SK-N-SH (cell line): ENCODE results near the gene FRS2. TPM values are rescaled to one million over a fixed set of nuclear protein-coding genes. Genes with fewer than 3 reads are reported as not detected.

ENCODE experiments used
- CTCF ChIA-PET: fragments of 300-600, 350-600 bp; formaldehyde crosslinking; extraction: SDS; loops from one replicate; lab custom pipeline; 2021; lab: Yijun Ruan, JAX
- POLR2A ChIA-PET: fragments of 350-600 bp; sonication (Branson Sonifier 250); formaldehyde crosslinking; extraction: SDS; loops from one replicate; lab custom pipeline; 2020; ENCODE audit warnings: antibody characterized with exemption, inconsistent platforms; lab: Yijun Ruan, JAX
- DNase-seq: peaks from one replicate; pipeline ENCODE4 v3.0.0; 2012
- H2AFZ ChIP-seq: fragments of 200-600 bp; sonication (generic); 2 replicates; pipeline ENCODE4 v1.8.1; 2016; ENCODE audit warnings: antibody characterized with exemption, mild to moderate bottlenecking, low read depth
- H3F3A ChIP-seq: fragments of 200-600 bp; sonication (generic); replicated peaks from 2 replicates; pipeline ENCODE3; 2016; ENCODE audit warnings: antibody characterized with exemption, mild to moderate bottlenecking; ENCODE audit not compliant: insufficient read depth
- H3K27ac ChIP-seq, 2 experiments: fragments of 200-500 bp in 1 of 2; fragments of 200-600 bp in 1 of 2; sonication (Bioruptor generic) in 1 of 2; sonication (generic), shearing (Covaris generic) in 1 of 2; 2 replicates each; pipeline versions ENCODE4 v1.5.1 to v1.6.1; 2014 to 2016; ENCODE audit warnings: low read depth in 2 of 2, inconsistent platforms in 1 of 2, low read length in 1 of 2, mild to moderate bottlenecking in 1 of 2, mixed read lengths in 1 of 2
- H3K27me3 ChIP-seq: fragments of 200-600 bp; sonication (generic), shearing (Covaris generic); 2 replicates; pipeline ENCODE4 v1.6.1; 2016; ENCODE audit warnings: mixed run types; ENCODE audit not compliant: insufficient read depth
- H3K36me3 ChIP-seq, 2 experiments: fragments of 200-500 bp in 1 of 2; fragments of 200-600 bp in 1 of 2; sonication (Bioruptor generic) in 1 of 2; sonication (generic) in 1 of 2; replicated peaks in 1 of 2; 2 replicates each; pipeline versions ENCODE3 to v1.5.1; 2014 to 2016; ENCODE audit warnings: low read length in 1 of 2, mild to moderate bottlenecking in 1 of 2; ENCODE audit not compliant: insufficient read depth in 2 of 2, control insufficient read depth in 1 of 2
- H3K4me1 ChIP-seq, 2 experiments: fragments of 200-500 bp in 1 of 2; fragments of 200-600 bp in 1 of 2; sonication (Bioruptor generic) in 1 of 2; sonication (generic), shearing (Covaris generic) in 1 of 2; 2 replicates each; pipeline versions ENCODE4 v1.5.1 to v1.6.1; 2014 to 2016; ENCODE audit warnings: low read depth in 1 of 2, low read length in 1 of 2, mixed run types in 1 of 2; ENCODE audit not compliant: insufficient read depth in 2 of 2, control insufficient read depth in 1 of 2
- H3K4me2 ChIP-seq: fragments of 200-600 bp; sonication (generic), shearing (Covaris generic); 2 replicates; pipeline ENCODE4 v1.6.1; 2017; ENCODE audit warnings: mixed run types
- H3K4me3 ChIP-seq, 2 experiments: fragments of 200-500 bp in 1 of 2; fragments of 200-600 bp in 1 of 2; sonication (Bioruptor generic) in 1 of 2; sonication (generic), shearing (Covaris generic) in 1 of 2; 2 replicates each; pipeline versions ENCODE4 v1.5.1 to v1.8.1; 2014 to 2016; ENCODE audit warnings: low read depth in 2 of 2, inconsistent platforms in 1 of 2, low read length in 1 of 2, mild to moderate bottlenecking in 1 of 2, mixed read lengths in 1 of 2, moderate library complexity in 1 of 2
- H3K79me2 ChIP-seq: fragments of 200-600 bp; sonication (generic); 2 replicates; pipeline ENCODE4 v1.8.1; 2017; ENCODE audit warnings: mild to moderate bottlenecking; ENCODE audit not compliant: insufficient read depth
- H3K9ac ChIP-seq: fragments of 200-600 bp; sonication (generic); 2 replicates; pipeline ENCODE4 v1.6.1; 2017; ENCODE audit warnings: mixed run types
- H3K9me2 ChIP-seq: fragments of 200-600 bp; sonication (generic); 2 replicates; pipeline ENCODE4 v1.6.1; 2017; ENCODE audit warnings: mixed run types
- H3K9me3 ChIP-seq: fragments of 200-600 bp; sonication (generic); 2 replicates; pipeline ENCODE4 v1.6.1; 2017; ENCODE audit warnings: mixed run types, mild to moderate bottlenecking, moderate library complexity
- H4K20me1 ChIP-seq: fragments of 200-600 bp; sonication (generic); 2 replicates; pipeline ENCODE4 v1.6.1; 2017; ENCODE audit warnings: mild to moderate bottlenecking, mixed run types; ENCODE audit not compliant: insufficient read depth
- CHD2 ChIP-seq: fragments of 150-350 bp; IDR thresholded peaks from 2 replicates; pipeline ENCODE4 v1.6.1; 2018; ENCODE audit warnings: low read length; ENCODE audit not compliant: partially characterized antibody
- EP300 ChIP-seq, 2 experiments: IDR thresholded peaks; 2 replicates each; pipeline versions ENCODE4 v1.4.0 to v1.6.1; 2012; ENCODE audit warnings: borderline replicate concordance in 1 of 2, low read depth in 1 of 2, low read length in 1 of 2
- EZH2phosphoT487 ChIP-seq: fragments of 200-600 bp; sonication (generic); IDR thresholded peaks from 2 replicates; pipeline ENCODE4 v1.6.1; 2017; ENCODE audit warnings: low read depth, mixed run types, mild to moderate bottlenecking, antibody characterized with exemption, moderate library complexity, borderline replicate concordance
- FOSL2 ChIP-seq: IDR thresholded peaks from 2 replicates; pipeline ENCODE4 v1.4.0; 2012; ENCODE audit warnings: low read depth, mild to moderate bottlenecking, moderate library complexity, borderline replicate concordance
- RAD21 ChIP-seq: IDR thresholded peaks from 2 replicates; pipeline ENCODE4 v1.6.1; 2012; ENCODE audit warnings: mild to moderate bottlenecking, low read length
- RXRA ChIP-seq: IDR thresholded peaks from 2 replicates; pipeline ENCODE4 v1.4.0; 2012; ENCODE audit warnings: low read depth, mild to moderate bottlenecking, borderline replicate concordance
- SIN3A ChIP-seq: IDR thresholded peaks from 2 replicates; pipeline ENCODE4 v1.6.1; 2012; ENCODE audit warnings: low read depth, mild to moderate bottlenecking, low read length, moderate library complexity, borderline replicate concordance
- SMC3 ChIP-seq: IDR thresholded peaks from 2 replicates; pipeline ENCODE4 v1.6.1; 2012; ENCODE audit warnings: low read depth, low read length, improper control_type of control experiment
- TAF1 ChIP-seq: IDR thresholded peaks from 2 replicates; pipeline ENCODE4 v1.6.1; 2012; ENCODE audit warnings: low read depth, mild to moderate bottlenecking, low read length, moderate library complexity, borderline replicate concordance
- USF2 ChIP-seq: fragments of 150-350 bp; IDR thresholded peaks from 2 replicates; pipeline ENCODE4 v1.6.1; 2017; ENCODE audit warnings: antibody characterized with exemption, low read length, low read depth, borderline replicate concordance
- WGBS: methylation state at CpG from one replicate; pipeline ENCODE4 v1.1.6; 2017; ENCODE audit warnings: low lambda C conversion rate; 5-methylcytosine and 5-hydroxymethylcytosine counted together
- polyA plus RNA-seq, 3 experiments: library from polyadenylated mRNA; depleted of rRNA; stranded (reverse); fragments of >200 nt; gene quantifications; 2 replicates each; pipeline ENCODE4 v1.2.3, GENCODE V29; 2012
- TF ChIP-seq, protein P1 (sequence below): IDR thresholded peaks from 2 replicates; pipeline ENCODE4 v1.4.0; 2012; ENCODE audit warnings: low read depth
- TF ChIP-seq, protein P2 (sequence below): IDR thresholded peaks from 2 replicates; pipeline ENCODE4; 2012

FRS2 gene
- polyA plus RNA-seq, 1 of the 3 experiments (the other 2 are of a cell fraction), result 7.1 TPM

DNA sequence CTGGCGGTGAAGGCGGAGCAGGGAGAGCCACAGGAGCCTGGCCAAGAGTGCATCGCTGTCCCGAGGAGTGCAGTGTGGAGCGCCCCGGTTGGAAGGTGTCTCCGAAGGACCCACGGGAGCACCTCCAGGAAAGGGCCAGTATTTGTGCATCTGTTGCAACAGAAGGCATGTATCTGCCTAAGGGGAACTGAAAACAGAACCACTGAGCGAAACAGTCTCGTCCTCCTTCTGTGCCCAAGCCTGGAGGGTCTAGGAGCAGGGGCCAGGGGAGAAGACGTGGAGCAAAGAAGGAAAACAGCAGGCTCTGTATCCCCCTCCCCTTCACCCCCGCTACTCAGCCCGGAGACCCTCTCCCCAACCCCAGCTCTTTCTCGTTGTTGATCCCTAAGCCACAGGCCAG lies 145.8 kb downstream of the FRS2 start:
- H4K20me1 ChIP-seq, result no peaks in the 10 kb centered on the region
- no peaks in the 10 kb centered on the region for H3K36me3 ChIP-seq
- no peaks in the 10 kb centered on the region for H3F3A ChIP-seq
- H3K27me3 ChIP-seq, result no peaks in the 10 kb centered on the region; the same call in 1 of the 2 replicates
- H3K9me2 ChIP-seq, result no peaks in the 10 kb centered on the region
- H3K9ac ChIP-seq, result no peak overlapping the region
- H3K4me1 ChIP-seq, result peaks cover 0 to 3% of the 10 kb centered on the region in 2 experiments; a peak in 1 of 4 replicates
- no peak overlapping the region for H3K27ac ChIP-seq
- no peak for DNase-seq
- CTCF ChIA-PET, result interaction anchor here (6.6 kb wide), 1 partner anchor 23 kb away, joined by 45 read pairs; no protein-coding TSS in a partner anchor
- H3K4me3 ChIP-seq, result no peak overlapping the region
- no peak overlapping the region for H2AFZ ChIP-seq
- no peaks in the 10 kb centered on the region for H3K79me2 ChIP-seq
- POLR2A ChIA-PET, result no interaction called here
- TF ChIP-seq SMC3, result no peak
- no peak for TF ChIP-seq USF2
- no peak for TF ChIP-seq RAD21
- TF ChIP-seq FOSL2, result no peak
- no peaks in the 10 kb centered on the region for H3K9me3 ChIP-seq
- no peak overlapping the region for H3K4me2 ChIP-seq
- 66% methylated on average over 13 of the region's 14 CpGs for WGBS

DNA sequence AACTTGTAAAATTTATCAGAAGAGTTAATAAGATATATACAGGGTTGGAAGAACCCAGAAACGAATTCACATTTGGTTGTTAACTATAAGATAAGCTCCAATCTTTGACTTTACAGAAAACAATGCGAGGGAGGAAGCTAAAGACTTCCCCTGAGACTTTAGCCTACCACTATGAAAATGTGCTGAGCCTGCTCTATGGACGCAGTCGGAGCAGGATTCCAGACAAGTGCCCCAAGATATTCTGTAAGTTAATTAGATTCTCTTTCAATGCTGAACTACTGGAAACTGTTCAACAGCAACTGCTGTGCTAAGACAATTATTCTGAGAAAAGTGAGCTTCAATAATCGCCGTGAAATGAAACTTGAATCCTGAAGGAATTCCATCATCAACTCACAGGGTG lies 148.9 kb downstream of the FRS2 start:
- Histone ChIP-seq H3K9ac (no peak overlapping the region), H3K36me3 (no peaks in the 10 kb centered on the region), H3K4me1 (peaks cover 0 to 14% of the 10 kb centered on the region in 2 experiments; a peak in 1 of 4 replicates), H3K9me3 (no peaks in the 10 kb centered on the region), H3K79me2 (no peaks in the 10 kb centered on the region), H2AFZ (no peak overlapping the region), H3K4me3 (no peak overlapping the region), H3K27me3 (peaks cover 8% of the 10 kb centered on the region; the same call in 1 of the 2 replicates), H3K4me2 (no peak overlapping the region), H3F3A (no peaks in the 10 kb centered on the region), H3K9me2 (no peaks in the 10 kb centered on the region), H3K27ac (no peak overlapping the region), H4K20me1 (no peaks in the 10 kb centered on the region)
- ChIA-PET POLR2A (no interaction called here), CTCF (interaction anchor here (0.8 to 6.6 kb wide), 4 partner anchors 9 to 260 kb away, joined by 3 to 45 read pairs (median 4); partner anchors contain the start of gene LRRC10)
- WGBS, result 50% methylated on average over 6 of the region's 6 CpGs
- TF ChIP-seq TAF1 (no peak), RXRA (no peak), CHD2 (no peak), EZH2phosphoT487 (no peak), FOSL2 (no peak), EP300 (IDR thresholded peaks at IDR 0.05; ENCODE audit: borderline replicate concordance in 1 of 2, low read depth in 1 of 2, low read length in 1 of 2) (no peak), SIN3A (no peak)
- TF ChIP-seq, protein P1, sequence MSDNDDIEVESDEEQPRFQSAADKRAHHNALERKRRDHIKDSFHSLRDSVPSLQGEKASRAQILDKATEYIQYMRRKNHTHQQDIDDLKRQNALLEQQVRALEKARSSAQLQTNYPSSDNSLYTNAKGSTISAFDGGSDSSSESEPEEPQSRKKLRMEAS, result no peak
- TF ChIP-seq, protein P2, sequence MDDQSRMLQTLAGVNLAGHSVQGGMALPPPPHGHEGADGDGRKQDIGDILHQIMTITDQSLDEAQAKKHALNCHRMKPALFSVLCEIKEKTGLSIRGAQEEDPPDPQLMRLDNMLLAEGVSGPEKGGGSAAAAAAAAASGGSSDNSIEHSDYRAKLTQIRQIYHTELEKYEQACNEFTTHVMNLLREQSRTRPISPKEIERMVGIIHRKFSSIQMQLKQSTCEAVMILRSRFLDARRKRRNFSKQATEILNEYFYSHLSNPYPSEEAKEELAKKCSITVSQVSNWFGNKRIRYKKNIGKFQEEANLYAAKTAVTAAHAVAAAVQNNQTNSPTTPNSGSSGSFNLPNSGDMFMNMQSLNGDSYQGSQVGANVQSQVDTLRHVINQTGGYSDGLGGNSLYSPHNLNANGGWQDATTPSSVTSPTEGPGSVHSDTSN, result no peak
- no peak for DNase-seq
